ENCODE results near the gene ASPRV1.

Gene ASPRV1

GRCh38 chr2:69943843-69944525, 17.4 kb downstream of the ASPRV1 start:
- in situ Hi-C loops (cut with MboI; ENCODE audit: low sequenced_read_pairs) = no loop called here

GRCh38 chr2:69943000-69943842, 18.2 kb downstream of the ASPRV1 start:
- in situ Hi-C loops (cut with MboI; ENCODE audit: low sequenced_read_pairs) = no loop called here

GRCh38 chr2:69940691-69941090, 20.7 kb downstream of the ASPRV1 start:
- in situ Hi-C loops (cut with MboI; ENCODE audit: low sequenced_read_pairs) = no loop called here

- in situ Hi-C loops (cut with MboI; ENCODE audit: low sequenced_read_pairs) = no loop called here
Measured at GRCh38 chr2:69939722-69940121, 21.7 kb downstream of the ASPRV1 start.

- in situ Hi-C loops (cut with MboI; ENCODE audit: low sequenced_read_pairs) = no loop called here
Measured at GRCh38 chr2:69937968-69938367, 23.5 kb downstream of the ASPRV1 start.

GRCh38 chr2:69936906-69937305, 24.5 kb downstream of the ASPRV1 start:
- in situ Hi-C loops (cut with MboI; ENCODE audit: low sequenced_read_pairs) = no loop called here

- in situ Hi-C loops (cut with MboI; ENCODE audit: low sequenced_read_pairs) = no loop called here
Measured at GRCh38 chr2:69935011-69935410, 26.4 kb downstream of the ASPRV1 start.

- in situ Hi-C loops (cut with MboI; ENCODE audit: low sequenced_read_pairs) = no loop called here
Measured at GRCh38 chr2:69934614-69934908, 26.9 kb downstream of the ASPRV1 start.

GRCh38 chr2:69933839-69934613, 27.4 kb downstream of the ASPRV1 start:
- in situ Hi-C loops (cut with MboI; ENCODE audit: low sequenced_read_pairs) = no loop called here

- in situ Hi-C loops (cut with MboI; ENCODE audit: low sequenced_read_pairs) = no loop called here
Measured at GRCh38 chr2:69933254-69933828, 28.1 kb downstream of the ASPRV1 start.

GRCh38 chr2:69932596-69932922, 28.9 kb downstream of the ASPRV1 start:
- in situ Hi-C loops (cut with MboI; ENCODE audit: low sequenced_read_pairs) = no loop called here

- in situ Hi-C loops (cut with MboI; ENCODE audit: low sequenced_read_pairs) = no loop called here
Measured at GRCh38 chr2:69931832-69932595, 29.4 kb downstream of the ASPRV1 start.

GRCh38 chr2:69926849-69927515, 34.4 kb downstream of the ASPRV1 start:
- in situ Hi-C loops (cut with MboI; ENCODE audit: low sequenced_read_pairs) = no loop called here

- in situ Hi-C loops (cut with MboI; ENCODE audit: low sequenced_read_pairs) = loop anchor here (25.0 kb wide), 2 partner anchors 364 to 714 kb away; partner anchors contain the start of gene SNRPG
Measured at GRCh38 chr2:69923116-69923515, 38.3 kb downstream of the ASPRV1 start.

- in situ Hi-C loops (cut with MboI; ENCODE audit: low sequenced_read_pairs) = loop anchor here (10.0 to 25.0 kb wide), 4 partner anchors 146 to 719 kb away; partner anchors contain the start of gene SNRPG
Measured at GRCh38 chr2:69918401-69918800, 43.0 kb downstream of the ASPRV1 start.

GRCh38 chr2:69917852-69918251, 43.6 kb downstream of the ASPRV1 start:
- in situ Hi-C loops (cut with MboI; ENCODE audit: low sequenced_read_pairs) = loop anchor here (10.0 to 25.0 kb wide), 4 partner anchors 147 to 719 kb away; partner anchors contain the start of gene SNRPG

- in situ Hi-C loops (cut with MboI; ENCODE audit: low sequenced_read_pairs) = loop anchor here (10.0 to 25.0 kb wide), 4 partner anchors 149 to 721 kb away; partner anchors contain the start of gene SNRPG
Measured at GRCh38 chr2:69916106-69916505, 45.3 kb downstream of the ASPRV1 start.

- in situ Hi-C loops (cut with MboI; ENCODE audit: low sequenced_read_pairs) = loop anchor here (10.0 to 25.0 kb wide), 4 partner anchors 150 to 722 kb away; partner anchors contain the start of gene SNRPG
Measured at GRCh38 chr2:69914950-69915945, 46.2 kb downstream of the ASPRV1 start, which contains the start of gene MXD1. MXD1 (plus strand) TSS chr2:69915109; CDS start chr2:69915331, 222 bp downstream.

All from HL-60/S4 treated with retinoic acid at 250 ng/mL for 4 days and 3 days (cell line).